Measurements from ENCODE around the gene TSPAN9.

Gene TSPAN9

DNA sequence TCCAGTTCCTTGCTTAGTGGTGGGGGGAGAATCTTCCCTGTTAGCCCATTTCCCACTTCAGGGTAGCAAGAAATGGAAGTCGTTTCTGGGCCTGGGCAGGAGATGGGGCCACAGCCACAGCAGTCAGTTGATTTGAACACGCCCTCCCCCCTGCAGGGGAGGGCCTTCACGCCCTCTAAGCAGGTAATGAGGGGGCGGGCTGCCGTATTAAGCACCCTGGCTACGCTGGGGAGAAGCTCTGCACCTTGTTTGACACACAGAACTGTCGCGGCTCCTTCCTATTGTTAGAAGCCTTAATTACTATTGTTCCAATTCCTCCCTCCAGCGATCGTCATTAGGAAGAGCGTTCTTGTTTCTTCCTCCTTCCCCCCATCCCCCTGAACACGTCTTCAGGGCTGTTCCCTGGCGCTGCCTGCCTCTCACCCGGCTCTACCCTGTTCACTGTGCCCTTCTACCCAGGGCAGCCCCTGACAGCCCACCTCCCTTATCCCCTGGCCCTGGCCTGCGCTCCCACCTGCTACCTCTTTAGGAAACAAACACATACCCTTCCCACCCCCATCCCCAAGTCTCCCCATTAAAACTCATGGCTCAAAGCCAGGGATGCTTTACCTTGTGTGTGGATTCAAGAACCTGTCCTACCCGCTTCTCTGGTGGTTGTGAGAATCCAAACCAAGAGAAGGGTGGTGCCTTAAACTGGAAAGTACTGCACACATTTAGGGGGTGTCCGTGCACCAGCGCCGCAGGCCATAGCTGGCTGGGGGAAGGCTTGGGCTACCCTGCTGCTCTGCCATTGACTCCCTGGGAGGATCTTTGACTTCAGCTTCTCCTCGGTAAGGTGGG is 137.6 kb downstream of the TSPAN9 start:
- Histone ChIP-seq H3K27me3 (ENCODE audit: insufficient read depth, poor library complexity, severe bottlenecking) (no peaks in the 10 kb centered on the region), H3K4me3 (replicated peaks; ENCODE audit: insufficient read depth, low read length) (no peak overlapping the region), H3K27ac (replicated peaks) (no peak overlapping the region)
- no peak for DNase-seq (ENCODE audit: low read depth in 1 of 2, low spot score in 1 of 2)
- TF ChIP-seq SPI1 (IDR thresholded peaks at IDR 0.05; ENCODE audit: borderline replicate concordance, low read depth) = no peak
- TF ChIP-seq CTCF (IDR thresholded peaks at IDR 0.05; ENCODE audit: insufficient read depth, low read length) = no peak
- TF ChIP-seq POLR2AphosphoS5 (IDR thresholded peaks at IDR 0.05; ENCODE audit: low read depth) = no peak
- TF ChIP-seq, protein P1, sequence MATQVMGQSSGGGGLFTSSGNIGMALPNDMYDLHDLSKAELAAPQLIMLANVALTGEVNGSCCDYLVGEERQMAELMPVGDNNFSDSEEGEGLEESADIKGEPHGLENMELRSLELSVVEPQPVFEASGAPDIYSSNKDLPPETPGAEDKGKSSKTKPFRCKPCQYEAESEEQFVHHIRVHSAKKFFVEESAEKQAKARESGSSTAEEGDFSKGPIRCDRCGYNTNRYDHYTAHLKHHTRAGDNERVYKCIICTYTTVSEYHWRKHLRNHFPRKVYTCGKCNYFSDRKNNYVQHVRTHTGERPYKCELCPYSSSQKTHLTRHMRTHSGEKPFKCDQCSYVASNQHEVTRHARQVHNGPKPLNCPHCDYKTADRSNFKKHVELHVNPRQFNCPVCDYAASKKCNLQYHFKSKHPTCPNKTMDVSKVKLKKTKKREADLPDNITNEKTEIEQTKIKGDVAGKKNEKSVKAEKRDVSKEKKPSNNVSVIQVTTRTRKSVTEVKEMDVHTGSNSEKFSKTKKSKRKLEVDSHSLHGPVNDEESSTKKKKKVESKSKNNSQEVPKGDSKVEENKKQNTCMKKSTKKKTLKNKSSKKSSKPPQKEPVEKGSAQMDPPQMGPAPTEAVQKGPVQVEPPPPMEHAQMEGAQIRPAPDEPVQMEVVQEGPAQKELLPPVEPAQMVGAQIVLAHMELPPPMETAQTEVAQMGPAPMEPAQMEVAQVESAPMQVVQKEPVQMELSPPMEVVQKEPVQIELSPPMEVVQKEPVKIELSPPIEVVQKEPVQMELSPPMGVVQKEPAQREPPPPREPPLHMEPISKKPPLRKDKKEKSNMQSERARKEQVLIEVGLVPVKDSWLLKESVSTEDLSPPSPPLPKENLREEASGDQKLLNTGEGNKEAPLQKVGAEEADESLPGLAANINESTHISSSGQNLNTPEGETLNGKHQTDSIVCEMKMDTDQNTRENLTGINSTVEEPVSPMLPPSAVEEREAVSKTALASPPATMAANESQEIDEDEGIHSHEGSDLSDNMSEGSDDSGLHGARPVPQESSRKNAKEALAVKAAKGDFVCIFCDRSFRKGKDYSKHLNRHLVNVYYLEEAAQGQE (IDR thresholded peaks at IDR 0.05; ENCODE audit: insufficient replicate concordance, low read depth) = no peak

- DNase-seq (ENCODE audit: low read depth in 1 of 2, low spot score in 1 of 2) = no peak
- TF ChIP-seq, protein P1 (IDR thresholded peaks at IDR 0.05; ENCODE audit: insufficient replicate concordance, low read depth) = no peak
- TF ChIP-seq CTCF (IDR thresholded peaks at IDR 0.05; ENCODE audit: insufficient read depth, low read length) (no peak), SPI1 (IDR thresholded peaks at IDR 0.05; ENCODE audit: borderline replicate concordance, low read depth) (no peak), POLR2AphosphoS5 (IDR thresholded peaks at IDR 0.05; ENCODE audit: low read depth) (no peak), GABPA (IDR thresholded peaks at IDR 0.05; ENCODE audit: low read depth) (no peak)
- Histone ChIP-seq H3K27me3 (ENCODE audit: insufficient read depth, poor library complexity, severe bottlenecking) (no peaks in the 10 kb centered on the region), H3K27ac (replicated peaks) (no peak overlapping the region), H3K4me3 (replicated peaks; ENCODE audit: insufficient read depth, low read length) (no peak overlapping the region)
Observed at GRCh38 chr12:3215410-3215975, 138.3 kb downstream of the TSPAN9 start.

- no peak for DNase-seq (ENCODE audit: low read depth in 1 of 2, low spot score in 1 of 2)
- no peak overlapping the region for H3K4me3 ChIP-seq (replicated peaks; ENCODE audit: insufficient read depth, low read length)
- H3K27me3 ChIP-seq (ENCODE audit: insufficient read depth, poor library complexity, severe bottlenecking) = no peaks in the 10 kb centered on the region
- no peak overlapping the region for H3K27ac ChIP-seq (replicated peaks)
- TF ChIP-seq GABPA (IDR thresholded peaks at IDR 0.05; ENCODE audit: low read depth) = no peak
- TF ChIP-seq, protein P1 (IDR thresholded peaks at IDR 0.05; ENCODE audit: insufficient replicate concordance, low read depth) = no peak
- TF ChIP-seq POLR2AphosphoS5 (IDR thresholded peaks at IDR 0.05; ENCODE audit: low read depth) = no peak
Observed at GRCh38 chr12:3216097-3216496, 138.9 kb downstream of the TSPAN9 start.
